NB4 (cell line): Measurements from ENCODE around the gene IQGAP2.

Experiments used
- DNase-seq: peaks from one replicate; pipeline ENCODE4 v3.0.0; 2010; ENCODE audit warnings: low read depth
- H3K4me3 ChIP-seq: one replicate; pipeline ENCODE4 v1.5.1; 2011; ENCODE audit warnings: mild to moderate bottlenecking, low read depth, low read length, moderate library complexity
- MYC ChIP-seq: IDR thresholded peaks from 2 replicates; pipeline ENCODE4 v1.6.1; 2011; ENCODE audit warnings: low read depth, low read length
- POLR2A ChIP-seq: IDR thresholded peaks from 2 replicates; pipeline ENCODE4 v1.6.1; 2011; ENCODE audit warnings: mild to moderate bottlenecking; ENCODE audit not compliant: insufficient read length; ENCODE audit errors: extremely low read depth
- TF ChIP-seq, protein P1 (sequence below): IDR thresholded peaks from 2 replicates; pipeline ENCODE4 v1.6.1; 2011; ENCODE audit warnings: low read depth, low read length
- TF ChIP-seq, protein P2 (sequence below): IDR thresholded peaks from one replicate; pipeline ENCODE4 v1.5.1; 2012; ENCODE audit warnings: low read depth, low read length

Gene IQGAP2

DNA sequence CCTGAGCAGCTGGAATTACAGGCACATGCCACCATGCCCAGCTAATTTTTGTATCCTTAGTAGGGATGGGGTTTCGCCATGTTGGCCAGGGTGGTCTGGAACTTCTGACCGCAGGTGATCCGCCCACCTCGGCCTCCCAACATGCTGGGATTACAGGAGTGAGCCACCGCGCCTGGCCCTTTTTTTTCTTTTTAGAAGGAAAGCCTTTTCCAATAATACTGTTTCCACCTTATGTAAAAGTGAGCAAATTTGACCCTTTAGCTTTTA is 289.1 kb downstream of the IQGAP2 start:
- no peak overlapping the region for H3K4me3 ChIP-seq
- DNase-seq = no peak
- TF ChIP-seq MYC = no peak
- no peak for TF ChIP-seq POLR2A
- TF ChIP-seq, protein P1, sequence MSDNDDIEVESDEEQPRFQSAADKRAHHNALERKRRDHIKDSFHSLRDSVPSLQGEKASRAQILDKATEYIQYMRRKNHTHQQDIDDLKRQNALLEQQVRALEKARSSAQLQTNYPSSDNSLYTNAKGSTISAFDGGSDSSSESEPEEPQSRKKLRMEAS = no peak
- TF ChIP-seq, protein P2, sequence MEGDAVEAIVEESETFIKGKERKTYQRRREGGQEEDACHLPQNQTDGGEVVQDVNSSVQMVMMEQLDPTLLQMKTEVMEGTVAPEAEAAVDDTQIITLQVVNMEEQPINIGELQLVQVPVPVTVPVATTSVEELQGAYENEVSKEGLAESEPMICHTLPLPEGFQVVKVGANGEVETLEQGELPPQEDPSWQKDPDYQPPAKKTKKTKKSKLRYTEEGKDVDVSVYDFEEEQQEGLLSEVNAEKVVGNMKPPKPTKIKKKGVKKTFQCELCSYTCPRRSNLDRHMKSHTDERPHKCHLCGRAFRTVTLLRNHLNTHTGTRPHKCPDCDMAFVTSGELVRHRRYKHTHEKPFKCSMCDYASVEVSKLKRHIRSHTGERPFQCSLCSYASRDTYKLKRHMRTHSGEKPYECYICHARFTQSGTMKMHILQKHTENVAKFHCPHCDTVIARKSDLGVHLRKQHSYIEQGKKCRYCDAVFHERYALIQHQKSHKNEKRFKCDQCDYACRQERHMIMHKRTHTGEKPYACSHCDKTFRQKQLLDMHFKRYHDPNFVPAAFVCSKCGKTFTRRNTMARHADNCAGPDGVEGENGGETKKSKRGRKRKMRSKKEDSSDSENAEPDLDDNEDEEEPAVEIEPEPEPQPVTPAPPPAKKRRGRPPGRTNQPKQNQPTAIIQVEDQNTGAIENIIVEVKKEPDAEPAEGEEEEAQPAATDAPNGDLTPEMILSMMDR = no peak

DNA sequence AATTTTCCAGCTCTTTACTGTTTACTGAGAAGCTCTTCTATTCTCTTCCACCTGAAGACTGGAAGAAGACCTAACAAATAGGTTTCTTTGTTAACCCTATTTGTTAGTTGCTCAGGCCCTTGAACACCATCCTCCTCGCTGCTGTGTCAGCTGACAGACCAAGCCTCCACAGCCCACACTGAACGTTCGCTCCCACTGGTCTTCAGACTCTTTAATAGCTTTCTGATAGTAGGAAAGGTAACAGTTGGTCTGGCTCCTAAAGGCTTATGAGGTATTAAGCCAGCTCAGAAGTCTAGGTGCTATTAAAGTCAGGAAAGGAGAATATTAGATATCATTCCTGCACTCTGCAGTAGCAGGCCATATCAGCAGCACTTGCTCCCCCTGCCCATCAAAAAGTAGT is 289.6 kb downstream of the IQGAP2 start:
- DNase-seq = no peak
- no peak for TF ChIP-seq POLR2A
- TF ChIP-seq, protein P2 = no peak
- TF ChIP-seq, protein P1 = no peak
- TF ChIP-seq MYC = no peak
- H3K4me3 ChIP-seq = no peak overlapping the region

DNA sequence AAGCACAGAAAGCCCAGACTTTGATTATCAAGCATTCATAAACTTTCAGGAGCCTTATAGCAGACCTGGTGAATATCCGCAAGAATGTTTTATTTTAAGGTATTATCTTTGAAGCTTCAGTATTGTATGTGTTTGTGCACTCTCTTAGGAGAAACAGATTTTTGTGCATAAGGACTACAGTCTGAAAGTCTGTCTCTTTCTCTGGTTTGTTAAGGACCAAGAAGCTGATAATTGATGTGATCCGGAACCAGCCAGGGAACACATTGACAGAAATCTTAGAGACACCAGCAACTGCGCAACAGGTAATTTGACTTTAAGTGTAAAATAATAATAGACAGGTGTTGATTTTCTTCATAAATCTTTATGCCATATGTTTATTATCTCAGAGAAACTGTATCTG is 290.1 kb downstream of the IQGAP2 start:
- TF ChIP-seq, protein P1 = no peak

DNA sequence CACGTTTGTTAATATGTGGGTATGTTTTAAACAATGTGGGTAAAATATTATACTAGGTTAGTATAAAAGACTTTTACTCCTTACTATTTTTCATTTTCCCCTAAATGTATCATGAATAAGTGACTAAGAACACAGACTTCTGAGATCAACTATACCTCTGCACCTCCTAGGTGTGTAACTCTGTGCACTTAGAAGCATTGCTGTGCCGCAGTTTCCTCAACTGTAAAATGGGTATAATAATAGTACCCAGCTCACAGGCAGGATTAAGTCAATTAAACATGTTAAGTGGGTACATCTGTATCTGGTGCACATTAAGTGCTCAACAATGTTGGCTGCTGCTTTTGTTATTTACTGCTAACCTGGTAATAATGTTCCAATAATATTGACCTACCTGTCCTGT is 291.2 kb downstream of the IQGAP2 start:
- TF ChIP-seq, protein P1 = no peak
- no peak overlapping the region for H3K4me3 ChIP-seq
- no peak for DNase-seq

More for the DNA sequence above, 290.1 kb downstream of the IQGAP2 start:
- H3K4me3 ChIP-seq = no peak overlapping the region
- no peak for DNase-seq

DNA sequence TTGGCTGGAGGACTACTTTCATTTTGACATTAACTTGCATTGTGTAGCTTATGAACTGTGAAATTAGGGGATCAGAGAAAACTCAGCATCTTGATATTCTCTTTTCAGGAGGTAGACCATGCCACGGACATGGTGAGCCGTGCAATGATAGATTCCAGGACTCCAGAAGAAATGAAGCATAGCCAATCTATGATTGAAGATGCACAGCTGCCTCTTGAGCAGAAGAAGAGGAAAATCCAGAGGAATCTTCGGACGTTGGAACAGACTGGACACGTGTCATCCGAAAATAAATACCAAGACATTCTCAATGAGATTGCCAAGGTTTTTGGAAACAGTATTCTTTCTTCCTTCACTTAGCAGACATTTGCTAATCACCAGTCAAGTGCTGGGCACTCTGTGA is 292.3 kb downstream of the IQGAP2 start:
- no peak for DNase-seq
- no peak overlapping the region for H3K4me3 ChIP-seq
- TF ChIP-seq, protein P2 = no peak
- TF ChIP-seq, protein P1 = no peak
- no peak for TF ChIP-seq POLR2A
- TF ChIP-seq MYC = no peak

DNA sequence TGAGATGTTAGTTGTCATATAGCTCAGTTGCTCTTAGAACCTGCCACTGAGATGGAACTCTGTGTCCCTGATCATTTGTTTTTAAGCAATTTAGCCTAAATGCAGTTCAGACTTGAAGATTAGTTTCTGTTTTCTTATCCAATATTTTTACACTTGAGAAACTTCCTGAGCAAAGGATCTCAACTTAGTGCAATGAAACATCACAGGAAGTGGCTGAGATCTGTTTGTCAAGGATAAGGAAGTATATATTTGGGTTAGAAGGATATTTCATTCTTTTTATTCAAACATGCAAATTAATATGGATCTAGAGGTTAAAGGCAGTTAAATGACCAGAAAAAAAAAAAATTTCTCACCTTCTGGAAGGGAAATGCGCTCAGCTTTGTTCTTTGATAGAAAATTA is 293.2 kb downstream of the IQGAP2 start:
- TF ChIP-seq, protein P1 = no peak
- no peak for TF ChIP-seq POLR2A
- no peak for TF ChIP-seq MYC
- no peak overlapping the region for H3K4me3 ChIP-seq
- DNase-seq = no peak

DNA sequence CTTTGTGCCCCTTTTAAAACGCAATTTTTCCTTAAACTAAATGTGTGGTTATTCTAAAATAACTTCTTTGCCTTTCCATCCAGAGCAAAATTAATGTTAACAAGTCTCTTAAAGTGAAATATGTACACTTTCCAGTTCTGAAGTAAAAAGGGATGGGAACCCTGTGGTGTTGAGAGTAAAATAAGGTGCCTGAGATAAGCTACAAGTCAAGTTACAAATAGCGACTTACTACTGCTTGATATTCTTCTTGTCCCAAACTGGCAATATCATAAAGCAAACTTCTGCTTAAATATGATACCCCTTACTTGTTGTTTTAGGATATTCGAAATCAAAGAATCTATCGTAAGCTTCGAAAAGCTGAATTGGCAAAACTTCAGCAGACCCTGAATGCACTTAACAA is 294.6 kb downstream of the IQGAP2 start:
- no peak overlapping the region for H3K4me3 ChIP-seq
- DNase-seq = no peak
- TF ChIP-seq, protein P1 = no peak
- TF ChIP-seq, protein P2 = no peak
- TF ChIP-seq POLR2A (no peak), MYC (no peak)
